ENCODE measurements around the gene TBRG4. TPM values are rescaled to one million over a fixed set of nuclear protein-coding genes. Genes with fewer than 3 reads are reported as not detected.

Gene TBRG4
- total RNA-seq, 1 experiment from 2014 or later: 107 TPM

DNA sequence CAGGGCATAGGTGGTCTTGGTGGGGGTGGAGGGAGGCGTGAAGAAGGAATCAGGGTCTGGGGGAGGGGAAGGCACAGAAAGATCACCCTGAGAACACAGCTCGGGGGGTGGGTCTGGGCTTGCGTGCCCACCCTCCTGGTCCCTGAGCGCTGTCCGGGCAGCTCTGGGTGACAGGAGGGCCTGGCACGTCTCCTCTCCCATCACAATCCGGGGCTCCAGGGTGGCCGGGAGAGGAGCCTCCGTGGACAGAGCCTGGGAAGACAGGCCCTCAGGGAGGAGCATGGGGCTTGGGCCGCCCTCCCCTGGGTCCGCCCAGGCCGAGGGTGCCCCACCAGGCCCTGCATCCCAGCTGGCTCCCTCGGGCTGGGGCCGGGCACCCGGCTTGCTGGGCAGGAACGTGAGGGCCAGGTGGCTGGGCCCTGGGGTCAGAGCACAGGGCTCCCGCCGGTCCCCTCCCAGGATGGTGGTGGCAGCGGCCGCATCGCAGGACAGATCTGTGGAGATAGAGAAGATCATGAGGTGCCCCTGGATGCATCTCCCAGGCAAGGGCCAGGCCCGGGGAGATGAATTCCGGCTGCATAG lies 25.8 kb downstream of the TBRG4 start:
- ChIA-PET POLR2A (ENCODE audit: unreplicated experiment) (no interaction called here), CTCF (no interaction called here)
- Histone ChIP-seq H3K36me3 (ENCODE audit: low read depth, low read length) (no peaks in the 10 kb centered on the region), H2AFZ (ENCODE audit: low read length) (no peak overlapping the region), H3K9me2 (replicated peaks; ENCODE audit: low read length) (no peaks in the 10 kb centered on the region), H3K9ac (ENCODE audit: low read length) (no peak overlapping the region), H3F3A (ENCODE audit: low read length, unreplicated experiment) (no peaks in the 10 kb centered on the region), H3K9me3 (ENCODE audit: low read length) (no peaks in the 10 kb centered on the region), H3K4me2 (ENCODE audit: low read length) (no peak overlapping the region), H3K27ac (ENCODE audit: low read length) (no peak overlapping the region), H3K4me1 (ENCODE audit: insufficient read depth, low read length) (peaks cover 5% of the 10 kb centered on the region), H3K79me2 (ENCODE audit: low read length) (no peaks in the 10 kb centered on the region), H3K27me3 (ENCODE audit: low read length) (no peaks in the 10 kb centered on the region), H4K20me1 (ENCODE audit: low read length) (no peaks in the 10 kb centered on the region), H3K4me3 (ENCODE audit: low read length) (no peak overlapping the region)
- no peak for TF ChIP-seq EZH2 (IDR thresholded peaks at IDR 0.05; ENCODE audit: low read length, unreplicated experiment)
- intact Hi-C loops (cut with micrococcal nuclease): no loop called here
- BruUV-seq (replicated peaks): no TSS peak
- no peak for DNase-seq
- no peak for ATAC-seq

DNA sequence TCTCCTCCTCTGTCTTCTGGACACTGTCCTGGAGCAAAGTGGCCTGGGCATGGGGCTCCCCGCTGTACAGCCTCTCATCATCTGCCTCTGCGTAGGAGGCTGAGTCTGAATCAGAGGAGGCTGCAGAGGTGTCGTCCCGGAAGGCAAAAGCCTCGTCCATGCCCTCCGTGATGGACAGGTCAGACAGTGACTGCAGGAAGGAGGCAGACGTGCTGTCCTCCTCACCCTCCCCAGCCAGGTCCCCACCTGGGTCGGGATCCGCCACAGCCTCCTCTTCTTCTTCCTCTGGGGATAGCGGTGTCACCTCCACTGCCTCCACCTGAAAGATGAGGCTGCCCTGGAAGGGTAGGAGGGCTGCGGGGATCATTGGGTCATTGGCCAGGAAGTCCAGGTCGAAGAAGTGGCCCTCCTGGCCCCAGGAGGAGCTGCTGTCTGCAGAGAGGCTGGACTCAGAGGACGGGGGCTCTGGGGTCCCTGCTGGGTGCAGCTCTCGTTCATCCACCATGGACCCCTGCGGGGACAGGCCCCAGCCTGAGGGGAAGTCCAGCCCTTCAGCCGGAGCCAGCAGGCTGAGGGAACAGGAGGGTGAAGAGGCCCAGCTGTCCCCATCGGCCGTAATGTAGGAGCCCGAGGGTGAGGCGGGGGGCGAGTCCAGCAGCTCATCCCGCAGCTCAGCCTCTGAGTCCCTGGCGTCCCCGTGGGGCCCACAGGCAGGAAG lies 26.4 kb downstream of the TBRG4 start:
- Histone ChIP-seq H3K9me2 (replicated peaks; ENCODE audit: low read length) (no peaks in the 10 kb centered on the region), H3K9me3 (ENCODE audit: low read length) (no peaks in the 10 kb centered on the region), H3F3A (ENCODE audit: low read length, unreplicated experiment) (no peaks in the 10 kb centered on the region), H3K4me1 (ENCODE audit: insufficient read depth, low read length) (peaks cover 5% of the 10 kb centered on the region), H4K20me1 (ENCODE audit: low read length) (no peaks in the 10 kb centered on the region), H2AFZ (ENCODE audit: low read length) (no peak overlapping the region), H3K9ac (ENCODE audit: low read length) (no peak overlapping the region), H3K4me2 (ENCODE audit: low read length) (no peak overlapping the region), H3K27me3 (ENCODE audit: low read length) (no peaks in the 10 kb centered on the region), H3K36me3 (ENCODE audit: low read depth, low read length) (no peaks in the 10 kb centered on the region), H3K4me3 (ENCODE audit: low read length) (no peak overlapping the region), H3K27ac (ENCODE audit: low read length) (no peak overlapping the region), H3K79me2 (ENCODE audit: low read length) (no peaks in the 10 kb centered on the region)
- intact Hi-C loops (cut with micrococcal nuclease): no loop called here
- ATAC-seq (no peak), DNase-seq (no peak)
- TF ChIP-seq EZH2 (IDR thresholded peaks at IDR 0.05; ENCODE audit: low read length, unreplicated experiment) (no peak), EZH2phosphoT487 (IDR thresholded peaks at IDR 0.05; ENCODE audit: borderline replicate concordance, low read length) (no peak)
- TF ChIP-seq, protein P1, sequence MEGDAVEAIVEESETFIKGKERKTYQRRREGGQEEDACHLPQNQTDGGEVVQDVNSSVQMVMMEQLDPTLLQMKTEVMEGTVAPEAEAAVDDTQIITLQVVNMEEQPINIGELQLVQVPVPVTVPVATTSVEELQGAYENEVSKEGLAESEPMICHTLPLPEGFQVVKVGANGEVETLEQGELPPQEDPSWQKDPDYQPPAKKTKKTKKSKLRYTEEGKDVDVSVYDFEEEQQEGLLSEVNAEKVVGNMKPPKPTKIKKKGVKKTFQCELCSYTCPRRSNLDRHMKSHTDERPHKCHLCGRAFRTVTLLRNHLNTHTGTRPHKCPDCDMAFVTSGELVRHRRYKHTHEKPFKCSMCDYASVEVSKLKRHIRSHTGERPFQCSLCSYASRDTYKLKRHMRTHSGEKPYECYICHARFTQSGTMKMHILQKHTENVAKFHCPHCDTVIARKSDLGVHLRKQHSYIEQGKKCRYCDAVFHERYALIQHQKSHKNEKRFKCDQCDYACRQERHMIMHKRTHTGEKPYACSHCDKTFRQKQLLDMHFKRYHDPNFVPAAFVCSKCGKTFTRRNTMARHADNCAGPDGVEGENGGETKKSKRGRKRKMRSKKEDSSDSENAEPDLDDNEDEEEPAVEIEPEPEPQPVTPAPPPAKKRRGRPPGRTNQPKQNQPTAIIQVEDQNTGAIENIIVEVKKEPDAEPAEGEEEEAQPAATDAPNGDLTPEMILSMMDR (conservative IDR thresholded peaks at IDR 0.05; ENCODE audit: low read depth, low read length): no peak
- ChIA-PET CTCF (no interaction called here), POLR2A (ENCODE audit: unreplicated experiment) (no interaction called here)
- no TSS peak for BruUV-seq (replicated peaks)

DNA sequence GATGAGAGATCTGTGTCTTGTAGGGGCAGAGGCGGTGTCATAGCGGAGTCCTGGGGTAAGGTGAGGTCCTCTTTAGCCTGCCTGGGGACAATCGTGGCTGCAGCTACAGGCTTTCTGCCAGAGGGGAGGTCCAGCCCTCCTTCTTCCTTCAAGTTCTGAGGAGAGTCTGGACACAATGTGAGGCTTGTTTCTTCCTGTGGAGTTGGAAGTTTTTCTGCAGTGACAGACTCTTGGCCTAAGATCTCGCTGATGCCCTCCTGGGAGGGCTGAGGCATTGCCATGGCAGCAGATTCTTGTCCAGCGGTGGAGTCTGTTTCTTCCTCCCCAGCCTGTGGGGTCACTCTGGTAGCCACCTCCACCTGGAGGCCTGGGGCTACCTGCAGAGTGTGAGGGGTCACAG lies 27.2 kb downstream of the TBRG4 start:
- intact Hi-C loops (cut with micrococcal nuclease): no loop called here
- no peak overlapping the region for H3K4me3 ChIP-seq (ENCODE audit: low read length)
- H3F3A ChIP-seq (ENCODE audit: low read length, unreplicated experiment): no peaks in the 10 kb centered on the region
- no peak for ATAC-seq
- BruUV-seq (replicated peaks): no TSS peak
- H2AFZ ChIP-seq (ENCODE audit: low read length): no peak overlapping the region
- H3K27ac ChIP-seq (ENCODE audit: low read length): no peak overlapping the region
- no peaks in the 10 kb centered on the region for H3K9me3 ChIP-seq (ENCODE audit: low read length)
- no peaks in the 10 kb centered on the region for H3K27me3 ChIP-seq (ENCODE audit: low read length)
- no peaks in the 10 kb centered on the region for H3K9me2 ChIP-seq (replicated peaks; ENCODE audit: low read length)
- CTCF ChIA-PET: no interaction called here
- DNase-seq: no peak
- no peaks in the 10 kb centered on the region for H3K36me3 ChIP-seq (ENCODE audit: low read depth, low read length)
- H3K4me2 ChIP-seq (ENCODE audit: low read length): no peak overlapping the region
- peaks cover 5% of the 10 kb centered on the region for H3K4me1 ChIP-seq (ENCODE audit: insufficient read depth, low read length)
- TF ChIP-seq, protein P1 (conservative IDR thresholded peaks at IDR 0.05; ENCODE audit: low read depth, low read length): no peak
- H3K79me2 ChIP-seq (ENCODE audit: low read length): no peaks in the 10 kb centered on the region
- H4K20me1 ChIP-seq (ENCODE audit: low read length): no peaks in the 10 kb centered on the region
- H3K9ac ChIP-seq (ENCODE audit: low read length): no peak overlapping the region
- POLR2A ChIA-PET (ENCODE audit: unreplicated experiment): no interaction called here
